Epithelial cell of proximal tubule (primary cell): ENCODE results near the gene SMDT1. TPM values are rescaled to one million over a fixed set of nuclear protein-coding genes. Genes with fewer than 3 reads are reported as not detected.

Experiments
- DNase-seq: peaks from one replicate; pipeline ENCODE4 v3.0.0-alpha.2; 2011; ENCODE audit warnings: low read depth
- H3K4me3 ChIP-seq: 2 replicates; pipeline ENCODE4 v1.5.1; 2011; ENCODE audit warnings: low read depth, mild to moderate bottlenecking, low read length
- total RNA-seq: library from RNA; depleted of rRNA; stranded (reverse); fragments of >200 nt; gene quantifications from 2 replicates; pipeline ENCODE4 v1.2.3, GENCODE V29; 2015
- TF ChIP-seq, protein P1 (sequence below): conservative IDR thresholded peaks from 2 replicates; pipeline ENCODE4 v1.5.1; 2012; ENCODE audit warnings: low read depth, mild to moderate bottlenecking, low read length

The SMDT1 gene
- total RNA-seq, 1 donor from 2014 or later, result 1.1 TPM

DNA sequence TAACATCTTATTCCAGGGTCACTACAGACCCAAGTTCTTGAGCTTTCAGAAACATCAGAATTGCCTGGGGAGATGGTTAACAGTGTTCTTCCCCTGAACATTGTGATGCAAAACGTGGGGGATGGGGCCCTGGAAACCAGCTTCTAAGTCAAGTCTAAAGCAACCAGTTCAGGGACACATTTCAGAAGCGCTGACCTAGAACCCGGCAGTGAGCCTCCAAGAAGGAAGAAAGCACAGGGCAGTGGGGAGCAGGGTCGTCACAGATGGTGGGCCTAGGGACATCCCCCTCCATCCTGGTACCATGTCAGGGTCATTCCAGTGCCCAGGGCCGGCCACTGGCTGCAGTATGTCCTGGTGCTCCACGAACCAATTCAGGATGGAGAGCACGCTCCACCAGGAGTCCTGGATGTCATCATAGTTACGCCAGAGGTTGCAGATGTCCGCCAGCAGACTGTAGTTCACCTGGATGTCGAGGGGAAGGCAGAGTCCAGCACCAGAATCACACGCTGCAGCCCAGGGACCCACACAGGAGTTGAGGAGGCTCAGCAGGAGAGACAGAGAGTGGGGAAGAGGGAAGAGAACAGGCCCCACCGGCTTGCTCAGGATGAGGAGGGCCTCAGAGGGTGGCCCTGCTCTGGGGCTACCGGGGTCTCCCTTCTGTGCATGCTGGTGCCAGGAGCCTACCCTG, 13.9 kb upstream of the SMDT1 start:
- no peak overlapping the region for H3K4me3 ChIP-seq
- DNase-seq, result no peak
- TF ChIP-seq, protein P1, sequence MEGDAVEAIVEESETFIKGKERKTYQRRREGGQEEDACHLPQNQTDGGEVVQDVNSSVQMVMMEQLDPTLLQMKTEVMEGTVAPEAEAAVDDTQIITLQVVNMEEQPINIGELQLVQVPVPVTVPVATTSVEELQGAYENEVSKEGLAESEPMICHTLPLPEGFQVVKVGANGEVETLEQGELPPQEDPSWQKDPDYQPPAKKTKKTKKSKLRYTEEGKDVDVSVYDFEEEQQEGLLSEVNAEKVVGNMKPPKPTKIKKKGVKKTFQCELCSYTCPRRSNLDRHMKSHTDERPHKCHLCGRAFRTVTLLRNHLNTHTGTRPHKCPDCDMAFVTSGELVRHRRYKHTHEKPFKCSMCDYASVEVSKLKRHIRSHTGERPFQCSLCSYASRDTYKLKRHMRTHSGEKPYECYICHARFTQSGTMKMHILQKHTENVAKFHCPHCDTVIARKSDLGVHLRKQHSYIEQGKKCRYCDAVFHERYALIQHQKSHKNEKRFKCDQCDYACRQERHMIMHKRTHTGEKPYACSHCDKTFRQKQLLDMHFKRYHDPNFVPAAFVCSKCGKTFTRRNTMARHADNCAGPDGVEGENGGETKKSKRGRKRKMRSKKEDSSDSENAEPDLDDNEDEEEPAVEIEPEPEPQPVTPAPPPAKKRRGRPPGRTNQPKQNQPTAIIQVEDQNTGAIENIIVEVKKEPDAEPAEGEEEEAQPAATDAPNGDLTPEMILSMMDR, result no peak

GRCh38 chr22:42066126-42066761, 13.3 kb upstream of the SMDT1 start:
- no peak overlapping the region for H3K4me3 ChIP-seq
- TF ChIP-seq, protein P1, result no peak
- DNase-seq, result no peak

GRCh38 chr22:42066937-42067336, 12.6 kb upstream of the SMDT1 start:
- DNase-seq, result no peak
- H3K4me3 ChIP-seq, result no peak overlapping the region
- TF ChIP-seq, protein P1, result no peak

DNA sequence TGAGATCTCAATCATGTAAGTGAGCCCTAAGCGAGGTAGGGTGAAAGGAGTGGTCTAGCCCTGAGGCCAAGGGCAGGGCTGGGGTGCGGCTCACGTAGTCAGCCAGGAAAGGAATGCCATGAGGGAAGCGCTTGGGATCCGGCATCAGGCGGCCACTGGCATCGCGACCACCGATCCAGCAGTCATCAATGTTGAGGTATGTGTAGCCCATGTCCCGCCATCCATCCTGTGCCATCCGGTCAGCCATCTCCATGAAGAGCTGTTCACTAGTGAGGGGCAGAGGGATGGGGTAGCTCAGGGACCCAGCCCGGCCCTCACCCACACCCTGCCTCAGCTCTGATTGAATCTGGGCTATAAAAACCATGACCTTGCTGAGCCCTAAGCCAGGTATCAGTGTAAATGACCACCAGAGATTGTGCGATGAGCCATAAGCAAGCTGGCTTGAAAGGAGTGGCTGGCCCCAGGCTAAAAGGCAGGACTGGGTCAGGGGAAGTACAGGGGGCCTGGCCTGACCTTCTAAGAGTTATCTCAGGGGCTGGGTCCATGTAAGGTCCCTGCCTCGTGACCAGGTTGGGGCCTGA, 11.7 kb upstream of the SMDT1 start:
- DNase-seq, result no peak
- TF ChIP-seq, protein P1, result no peak
- no peak overlapping the region for H3K4me3 ChIP-seq

DNA sequence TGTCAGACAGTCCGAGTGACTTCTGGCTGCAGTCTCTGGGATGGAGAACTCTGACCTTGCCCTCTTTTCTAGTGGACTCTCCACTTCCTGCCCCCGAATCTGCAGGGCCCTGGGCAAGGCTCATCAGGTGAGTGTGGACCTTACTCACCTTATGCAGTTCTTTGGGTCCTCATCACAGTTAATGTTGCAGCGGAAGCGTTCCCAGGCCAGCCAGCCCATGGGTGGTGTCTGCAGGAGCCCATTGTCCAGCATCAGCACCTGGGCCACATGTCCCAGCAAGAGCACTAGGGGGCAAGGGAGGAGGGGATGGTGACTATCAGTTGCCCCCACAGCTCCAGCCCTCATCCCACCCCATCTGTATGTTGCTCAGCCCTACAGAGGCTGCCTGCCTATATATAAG, 11.2 kb upstream of the SMDT1 start:
- no peak overlapping the region for H3K4me3 ChIP-seq
- no peak for DNase-seq
- TF ChIP-seq, protein P1, result no peak

GRCh38 chr22:42069801-42070516, 9.5 kb upstream of the SMDT1 start:
- TF ChIP-seq, protein P1, result no peak
- DNase-seq, result no peak
- peak overlapping the region; percentile 67 for H3K4me3 ChIP-seq
